Central memory CD8-positive, alpha-beta T cell (primary cell): ENCODE data around the gene DBET.
"Not testable (repeated sequence)": the region's sequence is repeated elsewhere in the genome, so short reads cannot be mapped to it uniquely, and the experiment has no call there.

ENCODE experiments used
- ATAC-seq: fragments of 150-1000 bp; cut with Tn5 transposase; replicated peaks from 2 replicates; pipeline ENCODE4 v1.10.0; 2022; ENCODE audit warnings: mild to moderate bottlenecking, moderate FRiP score, moderate number of reproducible peaks; ENCODE audit not compliant: poor library complexity, severe bottlenecking; ENCODE audit errors: extremely low read depth
- DNase-seq, 2 donors: peaks; one replicate each; pipeline ENCODE4 v3.0.0; 2021; ENCODE audit warnings: low spot score in 2 of 2
- H3K27ac Mint-ChIP-seq: one replicate; pipeline ENCODE4 v1.8.0; 2022; ENCODE audit warnings: low read depth, mild to moderate bottlenecking, moderate library complexity, mixed read lengths
- H3K27me3 Mint-ChIP-seq: one replicate; pipeline ENCODE4 v1.8.0; 2022; ENCODE audit warnings: mixed read lengths
- H3K36me3 Mint-ChIP-seq: one replicate; pipeline ENCODE4 v1.8.0; 2022; ENCODE audit warnings: mild to moderate bottlenecking, moderate library complexity, mixed read lengths; ENCODE audit not compliant: insufficient read depth
- H3K4me1 Mint-ChIP-seq: one replicate; pipeline ENCODE4 v1.8.0; 2022; ENCODE audit warnings: mixed read lengths
- H3K4me3 Mint-ChIP-seq: one replicate; pipeline ENCODE4 v1.8.0; 2022; ENCODE audit warnings: mild to moderate bottlenecking, moderate library complexity, mixed read lengths
- H3K9me3 Mint-ChIP-seq: one replicate; pipeline ENCODE4 v1.8.0; 2022; ENCODE audit warnings: mixed read lengths

DBET gene

DNA sequence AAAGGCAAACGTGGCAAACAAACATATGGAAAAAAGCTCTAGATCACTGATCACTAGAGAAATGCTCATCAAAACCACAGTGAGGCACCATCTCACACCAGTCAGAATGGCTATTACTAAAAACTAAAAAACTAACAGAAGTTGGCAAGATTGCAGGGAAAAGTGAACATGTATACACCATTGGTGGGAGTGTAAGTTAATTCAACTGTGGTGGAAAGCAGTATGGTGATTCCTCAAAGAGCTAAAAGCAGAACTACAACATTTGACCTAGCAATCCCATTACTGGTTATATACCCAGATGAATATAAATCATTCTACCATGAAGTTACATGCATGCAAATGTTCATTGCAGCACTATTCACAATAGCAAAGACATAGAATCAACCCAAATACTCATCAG, 29.7 kb downstream of the DBET start:
- not testable (repeated sequence) for H3K9me3 Mint-ChIP-seq, H3K27me3 Mint-ChIP-seq, H3K27ac Mint-ChIP-seq, H3K4me1 Mint-ChIP-seq, H3K4me3 Mint-ChIP-seq, H3K36me3 Mint-ChIP-seq, ATAC-seq, DNase-seq

DNA sequence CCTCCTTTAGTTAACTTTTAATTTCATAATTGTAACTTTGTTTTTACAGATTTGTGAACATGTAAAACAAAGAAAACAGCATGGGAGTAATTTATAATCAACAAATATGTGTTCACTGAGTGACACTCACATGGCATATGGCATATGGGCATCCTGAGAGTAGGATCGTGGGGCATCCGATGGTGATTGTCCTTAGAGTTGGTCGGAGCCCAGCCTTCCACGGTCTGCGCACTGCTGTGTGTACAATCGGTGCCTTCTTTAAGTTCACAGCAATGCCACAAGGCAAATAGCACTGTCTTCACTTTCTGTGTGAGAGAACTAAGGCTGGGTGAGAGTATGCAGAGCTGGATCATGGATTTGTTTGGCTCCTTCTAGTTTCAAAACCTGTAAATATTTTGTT, 31.0 kb downstream of the DBET start:
- not testable (repeated sequence) for H3K27ac Mint-ChIP-seq, DNase-seq, H3K36me3 Mint-ChIP-seq, H3K4me1 Mint-ChIP-seq, H3K27me3 Mint-ChIP-seq, H3K4me3 Mint-ChIP-seq, H3K9me3 Mint-ChIP-seq, ATAC-seq

DNA sequence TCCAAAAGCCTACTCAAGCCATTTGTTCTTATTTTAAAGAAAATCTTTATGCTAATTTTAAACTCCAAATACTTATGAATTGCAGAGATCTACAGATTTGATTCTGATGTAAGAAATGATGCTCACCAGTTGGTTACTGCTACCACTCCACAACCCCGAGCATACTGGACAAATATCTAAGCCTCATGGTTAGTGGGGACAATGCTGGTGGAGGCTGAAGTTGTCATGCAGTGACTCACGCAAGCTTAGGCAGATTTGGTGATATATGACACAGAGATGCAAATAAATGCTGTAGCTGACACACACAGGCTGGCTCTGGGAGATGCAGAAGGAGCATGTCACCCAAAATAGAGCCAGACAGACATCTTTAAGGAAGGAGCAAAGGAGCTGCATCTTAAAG, 35.3 kb downstream of the DBET start:
- H3K4me3 Mint-ChIP-seq, H3K9me3 Mint-ChIP-seq, H3K4me1 Mint-ChIP-seq, H3K36me3 Mint-ChIP-seq, H3K27ac Mint-ChIP-seq, DNase-seq, H3K27me3 Mint-ChIP-seq, ATAC-seq: not testable (repeated sequence)

GRCh38 chr4:190101525-190101924, 37.2 kb downstream of the DBET start:
- not testable (repeated sequence) for H3K27me3 Mint-ChIP-seq, ATAC-seq, H3K4me3 Mint-ChIP-seq, H3K27ac Mint-ChIP-seq, DNase-seq, H3K9me3 Mint-ChIP-seq, H3K36me3 Mint-ChIP-seq, H3K4me1 Mint-ChIP-seq

- not testable (repeated sequence) for H3K4me1 Mint-ChIP-seq, ATAC-seq, H3K27ac Mint-ChIP-seq, H3K4me3 Mint-ChIP-seq, H3K27me3 Mint-ChIP-seq, DNase-seq, H3K36me3 Mint-ChIP-seq, H3K9me3 Mint-ChIP-seq
Measured at GRCh38 chr4:190106191-190106590, 41.9 kb downstream of the DBET start.

GRCh38 chr4:190106611-190107480, 42.5 kb downstream of the DBET start:
- not testable (repeated sequence) for DNase-seq, H3K27ac Mint-ChIP-seq, H3K36me3 Mint-ChIP-seq, ATAC-seq, H3K27me3 Mint-ChIP-seq, H3K4me3 Mint-ChIP-seq, H3K4me1 Mint-ChIP-seq, H3K9me3 Mint-ChIP-seq

GRCh38 chr4:190107766-190108485, 43.6 kb downstream of the DBET start:
- not testable (repeated sequence) for H3K27me3 Mint-ChIP-seq, H3K4me3 Mint-ChIP-seq, DNase-seq

GRCh38 chr4:190108756-190109155, 44.5 kb downstream of the DBET start:
- ATAC-seq, DNase-seq, H3K9me3 Mint-ChIP-seq: not testable (repeated sequence)

More at GRCh38 chr4:190107766-190108485, 43.6 kb downstream of the DBET start:
- not testable (repeated sequence) for H3K9me3 Mint-ChIP-seq, ATAC-seq, H3K4me1 Mint-ChIP-seq, H3K27ac Mint-ChIP-seq, H3K36me3 Mint-ChIP-seq

DNA sequence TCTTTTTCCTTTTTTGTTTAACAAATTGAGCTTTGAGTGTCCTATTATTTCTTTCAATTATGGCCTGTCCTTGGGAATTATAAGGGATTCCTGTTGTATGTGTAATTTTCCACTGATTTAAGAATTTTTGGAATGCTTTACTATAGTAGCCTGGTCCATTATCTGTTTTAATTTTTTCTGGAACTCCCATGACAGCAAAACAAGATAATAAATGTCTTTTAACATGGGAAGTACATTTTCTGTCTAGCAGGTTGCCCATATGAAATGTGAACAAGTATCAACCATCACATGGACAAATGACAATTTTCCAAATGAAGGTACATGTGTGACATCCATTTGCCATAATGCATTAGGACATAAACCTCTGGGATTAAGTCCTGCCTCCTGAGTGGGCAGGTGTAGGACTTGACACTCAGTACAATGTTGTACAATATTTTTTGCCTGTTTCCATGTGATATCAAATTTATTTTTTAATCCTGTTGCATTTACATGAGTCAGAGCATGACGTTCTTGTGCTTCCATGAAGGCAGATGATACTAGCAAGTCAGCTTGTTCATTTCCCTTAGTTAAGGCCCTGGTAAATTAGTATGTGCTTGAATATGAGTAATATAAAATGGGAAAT, 45.2 kb downstream of the DBET start:
- H3K27me3 Mint-ChIP-seq, H3K36me3 Mint-ChIP-seq, H3K4me1 Mint-ChIP-seq, H3K9me3 Mint-ChIP-seq, ATAC-seq, DNase-seq, H3K27ac Mint-ChIP-seq, H3K4me3 Mint-ChIP-seq: not testable (repeated sequence)

More at GRCh38 chr4:190108756-190109155, 44.5 kb downstream of the DBET start:
- not testable (repeated sequence) for H3K27me3 Mint-ChIP-seq, H3K36me3 Mint-ChIP-seq, H3K27ac Mint-ChIP-seq, H3K4me1 Mint-ChIP-seq, H3K4me3 Mint-ChIP-seq

DNA sequence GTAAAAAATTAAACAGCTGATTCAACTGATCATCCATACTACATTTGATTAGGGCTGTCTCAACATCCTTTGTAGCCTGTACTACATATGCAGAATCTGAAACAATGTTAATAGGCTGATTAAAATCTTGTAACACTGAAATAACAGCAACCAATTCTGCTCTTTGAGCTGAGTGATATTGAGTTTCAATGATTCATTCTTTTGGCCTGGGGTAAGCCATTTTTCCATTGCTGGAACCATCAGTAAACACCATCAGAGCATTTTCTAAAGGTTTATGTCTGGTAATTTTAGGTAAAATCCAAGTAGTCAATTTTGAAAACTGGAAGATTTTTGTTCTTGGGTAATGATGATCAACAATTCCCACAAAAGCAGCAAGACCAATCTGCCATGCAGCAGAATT, 45.7 kb downstream of the DBET start:
- H3K4me1 Mint-ChIP-seq, H3K36me3 Mint-ChIP-seq: not testable (repeated sequence)

GRCh38 chr4:190110570-190111295, 46.4 kb downstream of the DBET start:
- H3K27ac Mint-ChIP-seq, DNase-seq, H3K9me3 Mint-ChIP-seq, H3K27me3 Mint-ChIP-seq, H3K36me3 Mint-ChIP-seq, H3K4me3 Mint-ChIP-seq, ATAC-seq, H3K4me1 Mint-ChIP-seq: not testable (repeated sequence)

More for the DNA sequence above, 45.7 kb downstream of the DBET start:
- H3K27me3 Mint-ChIP-seq, ATAC-seq, H3K27ac Mint-ChIP-seq, H3K4me3 Mint-ChIP-seq, DNase-seq, H3K9me3 Mint-ChIP-seq: not testable (repeated sequence)

DNA sequence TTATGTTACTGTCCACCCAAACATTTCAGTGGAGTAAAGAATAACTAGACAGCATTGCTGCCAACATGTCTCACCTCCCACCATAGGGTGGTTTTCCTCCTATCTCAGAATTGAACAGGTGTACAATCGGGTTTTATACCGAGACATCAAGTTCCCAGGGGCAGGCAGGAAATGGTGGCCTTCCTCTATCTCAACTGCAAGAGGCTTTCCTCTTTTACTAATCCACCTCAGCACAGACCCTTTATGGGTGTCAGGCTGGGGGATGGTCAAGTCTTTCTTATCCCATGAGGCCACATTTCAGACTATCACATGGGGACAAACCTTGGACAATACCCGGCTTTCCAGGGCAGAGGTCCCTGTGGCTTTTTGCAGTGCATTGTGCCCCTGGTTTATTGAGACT, 48.6 kb downstream of the DBET start:
- not testable (repeated sequence) for H3K27me3 Mint-ChIP-seq, H3K9me3 Mint-ChIP-seq, H3K4me1 Mint-ChIP-seq, H3K27ac Mint-ChIP-seq, H3K36me3 Mint-ChIP-seq, H3K4me3 Mint-ChIP-seq, DNase-seq, ATAC-seq
